HepG2 (cell line): ENCODE measurements around the gene INHBB. TPM values are rescaled to one million over a fixed set of nuclear protein-coding genes. Genes with fewer than 3 reads are reported as not detected.

Source experiments
- AGO2 ChIP-seq: fragments of 200-400 bp; formaldehyde crosslinking; optimal IDR thresholded peaks from 2 replicates; pipeline ENCODE3; 2017; ENCODE audit warnings: mild to moderate bottlenecking, low read depth, low read length, moderate library complexity
- DNMT3B ChIP-seq: conservative IDR thresholded peaks from 2 replicates; pipeline ENCODE4 v1.6.1; 2016; ENCODE audit warnings: missing biosample characterization, control low read depth
- ETV5 ChIP-seq: IDR thresholded peaks from 2 replicates; pipeline ENCODE4 v1.6.1; 2018; ENCODE audit warnings: missing biosample characterization, missing genetic modification reagents, inconsistent platforms, borderline replicate concordance
- GATA4 ChIP-seq: sonication (generic); IDR thresholded peaks from 2 replicates; pipeline ENCODE4 v1.6.1; 2016; ENCODE audit warnings: antibody characterized with exemption, low read depth, borderline replicate concordance
- HHEX ChIP-seq: IDR thresholded peaks from 2 replicates; pipeline ENCODE4 v1.6.1; 2016; ENCODE audit warnings: control low read depth
- HOXA5 ChIP-seq: sonication (generic); formaldehyde crosslinking; IDR thresholded peaks from 2 replicates; pipeline ENCODE4 v1.4.0; 2020; ENCODE audit warnings: missing genetic modification reagents
- KDM5A ChIP-seq: fragments of 200-600 bp; sonication (generic); IDR thresholded peaks from 2 replicates; pipeline ENCODE4 v1.7.0; 2018; ENCODE audit warnings: antibody characterized with exemption, mild to moderate bottlenecking, low read length, borderline replicate concordance
- MATR3 ChIP-seq: sonication (generic); formaldehyde crosslinking; IDR thresholded peaks from 2 replicates; pipeline ENCODE4 v1.4.0; 2020; ENCODE audit warnings: missing genetic modification reagents
- PCBP2 ChIP-seq: fragments of 200-400 bp; formaldehyde crosslinking; optimal IDR thresholded peaks from 2 replicates; pipeline ENCODE3; 2018; ENCODE audit warnings: low read length, low read depth; ENCODE audit not compliant: poor library complexity, severe bottlenecking
- PHF8 ChIP-seq: sonication (generic); formaldehyde crosslinking; IDR thresholded peaks from 2 replicates; pipeline ENCODE4 v1.5.0; 2020; ENCODE audit warnings: missing genetic modification reagents
- RORA ChIP-seq: sonication (generic); formaldehyde crosslinking; IDR thresholded peaks from 2 replicates; pipeline ENCODE4 v1.5.0; 2020; ENCODE audit warnings: mild to moderate bottlenecking, missing genetic modification reagents, moderate library complexity
- SALL1 ChIP-seq: sonication (generic); formaldehyde crosslinking; IDR thresholded peaks from 2 replicates; pipeline ENCODE4 v1.8.0; 2022; ENCODE audit warnings: mild to moderate bottlenecking, missing genetic modification reagents
- TEF ChIP-seq: sonication (generic); formaldehyde crosslinking; IDR thresholded peaks from 2 replicates; pipeline ENCODE4 v1.5.0; 2020; ENCODE audit warnings: missing genetic modification reagents
- ZFP36 ChIP-seq: fragments of 150-350 bp; IDR thresholded peaks from 2 replicates; pipeline ENCODE4 v1.6.1; 2018; ENCODE audit warnings: borderline replicate concordance, low read length, low read depth; ENCODE audit not compliant: partially characterized antibody
- ZNF207 ChIP-seq: fragments of 450-650 bp; IDR thresholded peaks from 2 replicates; pipeline ENCODE4 v1.6.1; 2016; ENCODE audit warnings: antibody characterized with exemption, borderline replicate concordance
- ZNF274 ChIP-seq: sonication (generic); formaldehyde crosslinking; IDR thresholded peaks from 2 replicates; pipeline ENCODE4 v1.5.1; 2020; ENCODE audit warnings: mild to moderate bottlenecking, missing genetic modification reagents
- ZNF350 ChIP-seq: sonication (generic); formaldehyde crosslinking; IDR thresholded peaks from 2 replicates; pipeline ENCODE4 v1.4.0; 2020; ENCODE audit warnings: mild to moderate bottlenecking, low read depth, missing genetic modification reagents, borderline replicate concordance
- ZNF549 ChIP-seq: sonication (generic); formaldehyde crosslinking; IDR thresholded peaks from 2 replicates; pipeline ENCODE4 v1.5.0; 2020; ENCODE audit warnings: missing genetic modification reagents
- ZNF557 ChIP-seq: sonication (generic); formaldehyde crosslinking; IDR thresholded peaks from 2 replicates; pipeline ENCODE4 v1.4.0; 2020; ENCODE audit warnings: missing genetic modification reagents
- ZNF562 ChIP-seq: sonication (generic); formaldehyde crosslinking; IDR thresholded peaks from 2 replicates; pipeline ENCODE4 v1.8.0; 2022; ENCODE audit warnings: missing genetic modification reagents, borderline replicate concordance
- ZNF577 ChIP-seq: sonication (generic); formaldehyde crosslinking; IDR thresholded peaks from 2 replicates; pipeline ENCODE4 v1.4.0; 2020; ENCODE audit warnings: mild to moderate bottlenecking, low read depth, missing genetic modification reagents, borderline replicate concordance
- ZNF619 ChIP-seq: sonication (generic); formaldehyde crosslinking; IDR thresholded peaks from 2 replicates; pipeline ENCODE4 v1.4.0; 2020; ENCODE audit warnings: mild to moderate bottlenecking, missing genetic modification reagents
- ZNF652 ChIP-seq: IDR thresholded peaks from 2 replicates; pipeline ENCODE4 v1.6.1; 2016; ENCODE audit warnings: low read depth, borderline replicate concordance
- ZNF713 ChIP-seq: sonication (generic); formaldehyde crosslinking; IDR thresholded peaks from 2 replicates; pipeline ENCODE4 v1.4.0; 2020; ENCODE audit warnings: mild to moderate bottlenecking, missing genetic modification reagents
- ZNF747 ChIP-seq: sonication (generic); formaldehyde crosslinking; IDR thresholded peaks from 2 replicates; pipeline ENCODE4 v1.8.1; 2023; ENCODE audit warnings: missing genetic modification reagents, mild to moderate bottlenecking, borderline replicate concordance
- ZNF777 ChIP-seq: sonication (generic); formaldehyde crosslinking; IDR thresholded peaks from 2 replicates; pipeline ENCODE4 v1.4.0; 2020; ENCODE audit warnings: missing genetic modification reagents
- polyA plus RNA-seq, 8 experiments: library from polyadenylated mRNA; depleted of rRNA in 3 of 8; stranded (reverse) in 7 of 8; unstranded in 1 of 8; fragments of >200 nt; fragmentation: Illumina TruSeq in 4 of 8; extraction: Trizol in 4 of 8; gene quantifications; 2 replicates each; pipeline versions ENCODE4 v1.2.1 to v1.2.3, GENCODE V29; 2011 to 2016; ENCODE audit warnings: low read depth in 4 of 8, missing spikeins in 1 of 8, mixed read lengths in 1 of 8; ENCODE audit not compliant: insufficient read depth in 1 of 8
- total RNA-seq, 5 experiments: library from RNA; depleted of rRNA; stranded (reverse); fragments of >200 nt; fragmentation: Illumina TruSeq; extraction: Trizol; gene quantifications; 2 replicates each; pipeline ENCODE4 v1.2.3, GENCODE V29; 2016; ENCODE audit warnings: low read depth in 1 of 5
- TF ChIP-seq, protein P1 (sequence below): sonication (generic); formaldehyde crosslinking; IDR thresholded peaks from 2 replicates; pipeline ENCODE4 v1.4.0; 2020; ENCODE audit warnings: missing genetic modification reagents
- TF ChIP-seq, protein P2 (sequence below): sonication (generic); formaldehyde crosslinking; IDR thresholded peaks from 2 replicates; pipeline ENCODE4 v1.4.0; 2020; ENCODE audit warnings: missing genetic modification reagents

INHBB gene
- total and polyA plus RNA-seq, 2 of the 13 experiments (the other 11 are each of a cell fraction or from before 2014, with no cell fraction given), result 0.20 to 1.7 TPM

GRCh38 chr2:120343433-120344105 lies 2.4 kb upstream of the INHBB start (continued):
- no peak for TF ChIP-seq TEF
- TF ChIP-seq ZNF562 (CRISPR knock-in tag), result no peak
- TF ChIP-seq ZNF619 (CRISPR knock-in tag), result no peak
- TF ChIP-seq HOXA5 (CRISPR knock-in tag), result peak; percentile 92
- TF ChIP-seq ZNF652 (CRISPR knock-in tag), result no peak
- no peak for TF ChIP-seq PCBP2
- no peak for TF ChIP-seq GATA4
- no peak for TF ChIP-seq AGO2
- TF ChIP-seq ZNF274 (CRISPR knock-in tag), result no peak; the same call in 1 of the 2 replicates
- TF ChIP-seq RORA, result no peak
- TF ChIP-seq ZNF557 (CRISPR knock-in tag), result no peak
- TF ChIP-seq, protein P1, sequence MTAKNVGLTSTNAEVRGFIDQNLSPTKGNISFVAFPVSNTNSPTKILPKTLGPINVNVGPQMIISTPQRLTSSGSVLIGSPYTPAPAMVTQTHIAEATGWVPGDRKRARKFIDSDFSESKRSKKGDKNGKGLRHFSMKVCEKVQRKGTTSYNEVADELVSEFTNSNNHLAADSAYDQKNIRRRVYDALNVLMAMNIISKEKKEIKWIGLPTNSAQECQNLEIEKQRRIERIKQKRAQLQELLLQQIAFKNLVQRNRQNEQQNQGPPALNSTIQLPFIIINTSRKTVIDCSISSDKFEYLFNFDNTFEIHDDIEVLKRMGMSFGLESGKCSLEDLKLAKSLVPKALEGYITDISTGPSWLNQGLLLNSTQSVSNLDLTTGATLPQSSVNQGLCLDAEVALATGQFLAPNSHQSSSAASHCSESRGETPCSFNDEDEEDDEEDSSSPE, result peak; percentile 38; the same call in 1 of the 2 replicates
- peak; percentile 96; the same call in 1 of the 2 replicates for TF ChIP-seq MATR3 (CRISPR knock-in tag)
- no peak for TF ChIP-seq ZNF577 (CRISPR knock-in tag)
- TF ChIP-seq ZNF207, result no peak
- TF ChIP-seq ZNF549 (CRISPR knock-in tag), result no peak
- 0 out of 2 replicates have a peak, but pooled peaks have one; percentile 23 for TF ChIP-seq PHF8 (CRISPR knock-in tag)
- TF ChIP-seq, protein P2, sequence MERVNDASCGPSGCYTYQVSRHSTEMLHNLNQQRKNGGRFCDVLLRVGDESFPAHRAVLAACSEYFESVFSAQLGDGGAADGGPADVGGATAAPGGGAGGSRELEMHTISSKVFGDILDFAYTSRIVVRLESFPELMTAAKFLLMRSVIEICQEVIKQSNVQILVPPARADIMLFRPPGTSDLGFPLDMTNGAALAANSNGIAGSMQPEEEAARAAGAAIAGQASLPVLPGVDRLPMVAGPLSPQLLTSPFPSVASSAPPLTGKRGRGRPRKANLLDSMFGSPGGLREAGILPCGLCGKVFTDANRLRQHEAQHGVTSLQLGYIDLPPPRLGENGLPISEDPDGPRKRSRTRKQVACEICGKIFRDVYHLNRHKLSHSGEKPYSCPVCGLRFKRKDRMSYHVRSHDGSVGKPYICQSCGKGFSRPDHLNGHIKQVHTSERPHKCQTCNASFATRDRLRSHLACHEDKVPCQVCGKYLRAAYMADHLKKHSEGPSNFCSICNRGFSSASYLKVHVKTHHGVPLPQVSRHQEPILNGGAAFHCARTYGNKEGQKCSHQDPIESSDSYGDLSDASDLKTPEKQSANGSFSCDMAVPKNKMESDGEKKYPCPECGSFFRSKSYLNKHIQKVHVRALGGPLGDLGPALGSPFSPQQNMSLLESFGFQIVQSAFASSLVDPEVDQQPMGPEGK (CRISPR knock-in tag), result no peak; the same call in 1 of the 2 replicates
- TF ChIP-seq KDM5A, result no peak
- TF ChIP-seq DNMT3B (CRISPR knock-in tag), result no peak; the same call in 1 of the 2 replicates
- TF ChIP-seq ZFP36, result no peak
- TF ChIP-seq SALL1 (CRISPR knock-in tag), result peak; percentile 63; the same call in 1 of the 2 replicates
- TF ChIP-seq ETV5 (CRISPR knock-in tag), result peak; percentile 41; the same call in 1 of the 2 replicates
- no peak for TF ChIP-seq ZNF747 (CRISPR knock-in tag)
- TF ChIP-seq ZNF350, result no peak
- TF ChIP-seq ZNF777 (CRISPR knock-in tag), result no peak
- TF ChIP-seq ZNF713 (CRISPR knock-in tag), result no peak
- no peak for TF ChIP-seq HHEX (CRISPR knock-in tag)
